ENCODE results near the gene HOXC13. TPM values are rescaled to one million over a fixed set of nuclear protein-coding genes. Genes with fewer than 3 reads are reported as not detected.

Gene HOXC13
- total RNA-seq, 2 donors from 2014 or later: 0.34 to 1.2 TPM

- Histone ChIP-seq H3K4me3 (no peak overlapping the region), H3K4me1 (replicated peaks) (no peaks in the 10 kb centered on the region), H3K9me3 (no peaks in the 10 kb centered on the region), H3K27ac (no peak overlapping the region), H3K27me3 (replicated peaks; ENCODE audit: insufficient read depth) (peaks cover 57% of the 10 kb centered on the region), H3K36me3 (no peaks in the 10 kb centered on the region)
- WGBS: 39% methylated on average over 2 of the region's 2 CpGs
- intact Hi-C loops (cut with DNase I): no loop called here
- no peak for TF ChIP-seq POLR2AphosphoS5 (IDR thresholded peaks at IDR 0.05)
- TF ChIP-seq CTCF (IDR thresholded peaks at IDR 0.05): no peak
- TF ChIP-seq POLR2A (IDR thresholded peaks at IDR 0.05): no peak
- no peak for DNase-seq (ENCODE audit: low spot score)
These were observed 25.7 kb downstream of the HOXC13 start for GRCh38 chr12:53964315-53964713.

GRCh38 chr12:53965281-53966084 lies 26.9 kb downstream of the HOXC13 start:
- H3K36me3 ChIP-seq: no peaks in the 10 kb centered on the region
- no peaks in the 10 kb centered on the region for H3K4me1 ChIP-seq (replicated peaks)
- 8% methylated on average over 18 of the region's 18 CpGs for WGBS
- TF ChIP-seq POLR2A (IDR thresholded peaks at IDR 0.05): no peak
- TF ChIP-seq CTCF (IDR thresholded peaks at IDR 0.05): no peak
- no peak for TF ChIP-seq POLR2AphosphoS5 (IDR thresholded peaks at IDR 0.05)
- no peak overlapping the region for H3K27ac ChIP-seq
- no peak overlapping the region for H3K4me3 ChIP-seq
- intact Hi-C loops (cut with DNase I): no loop called here
- H3K27me3 ChIP-seq (replicated peaks; ENCODE audit: insufficient read depth): peaks cover 57% of the 10 kb centered on the region
- DNase-seq (ENCODE audit: low spot score): no peak
- no peaks in the 10 kb centered on the region for H3K9me3 ChIP-seq

GRCh38 chr12:53966085-53966384 lies 27.4 kb downstream of the HOXC13 start:
- H3K4me1 ChIP-seq (replicated peaks): no peaks in the 10 kb centered on the region
- no peaks in the 10 kb centered on the region for H3K9me3 ChIP-seq
- H3K36me3 ChIP-seq: no peaks in the 10 kb centered on the region
- H3K4me3 ChIP-seq: no peak overlapping the region
- intact Hi-C loops (cut with DNase I): no loop called here
- H3K27me3 ChIP-seq (replicated peaks; ENCODE audit: insufficient read depth): peaks cover 53% of the 10 kb centered on the region
- DNase-seq (ENCODE audit: low spot score): no peak
- WGBS: 8% methylated on average over 15 of the region's 15 CpGs
- H3K27ac ChIP-seq: no peak overlapping the region
- TF ChIP-seq POLR2A (IDR thresholded peaks at IDR 0.05) (no peak), CTCF (IDR thresholded peaks at IDR 0.05) (no peak), POLR2AphosphoS5 (IDR thresholded peaks at IDR 0.05) (no peak)

- intact Hi-C loops (cut with DNase I): no loop called here
- no peak for DNase-seq (ENCODE audit: low spot score)
- Histone ChIP-seq H3K9me3 (no peaks in the 10 kb centered on the region), H3K36me3 (no peaks in the 10 kb centered on the region), H3K27me3 (replicated peaks; ENCODE audit: insufficient read depth) (peaks cover 53% of the 10 kb centered on the region), H3K4me3 (no peak overlapping the region), H3K27ac (no peak overlapping the region), H3K4me1 (replicated peaks) (no peaks in the 10 kb centered on the region)
- WGBS: 36% methylated on average over 36 of the region's 36 CpGs
- TF ChIP-seq CTCF (IDR thresholded peaks at IDR 0.05) (no peak), POLR2AphosphoS5 (IDR thresholded peaks at IDR 0.05) (no peak), POLR2A (IDR thresholded peaks at IDR 0.05) (no peak)
These were observed 27.9 kb downstream of the HOXC13 start for GRCh38 chr12:53966385-53967133.

Measured in prostate gland (tissue), 2 donors.